HepG2 (cell line): ENCODE results near the gene USF2. TPM values are rescaled to one million over a fixed set of nuclear protein-coding genes. Genes with fewer than 3 reads are reported as not detected.

Experiments used
- AKNA ChIP-seq: sonication (generic); formaldehyde crosslinking; IDR thresholded peaks from 2 replicates; pipeline ENCODE4 v1.4.0; 2020; ENCODE audit warnings: missing genetic modification reagents, borderline replicate concordance
- CERS6 ChIP-seq: sonication (generic); formaldehyde crosslinking; IDR thresholded peaks from 2 replicates; pipeline ENCODE4 v1.5.0; 2020; ENCODE audit warnings: missing genetic modification reagents
- GATAD1 ChIP-seq: IDR thresholded peaks from 2 replicates; pipeline ENCODE4 v1.6.1; 2016; ENCODE audit warnings: missing genetic modification reagents, missing compliant biosample characterization
- HMGXB4 ChIP-seq, 2 experiments: sonication (generic) in 1 of 2; formaldehyde crosslinking in 1 of 2; IDR thresholded peaks; 2 replicates each; pipeline versions ENCODE4 v1.4.0 to v1.6.1; 2018 to 2020; ENCODE audit warnings: missing genetic modification reagents in 2 of 2, borderline replicate concordance in 1 of 2, low read depth in 1 of 2, mild to moderate bottlenecking in 1 of 2, missing biosample characterization in 1 of 2
- PPARG ChIP-seq: conservative IDR thresholded peaks from 2 replicates; pipeline ENCODE4 v1.6.1; 2016; ENCODE audit warnings: missing biosample characterization, missing genetic modification reagents
- RERE ChIP-seq: IDR thresholded peaks from 2 replicates; pipeline ENCODE4 v1.6.1; 2016; ENCODE audit warnings: low read depth, missing genetic modification reagents, missing compliant biosample characterization
- SAP130 ChIP-seq: IDR thresholded peaks from 2 replicates; pipeline ENCODE4 v1.6.1; 2016; ENCODE audit warnings: low read depth
- TBX2 ChIP-seq: sonication (generic); formaldehyde crosslinking; IDR thresholded peaks from 2 replicates; pipeline ENCODE4 v1.5.0; 2020; ENCODE audit warnings: missing genetic modification reagents, mild to moderate bottlenecking, borderline replicate concordance
- ZNF260 ChIP-seq: sonication (generic); formaldehyde crosslinking; IDR thresholded peaks from 2 replicates; pipeline ENCODE4 v1.4.0; 2020; ENCODE audit warnings: missing genetic modification reagents, low read depth, mild to moderate bottlenecking, borderline replicate concordance
- ZNF556 ChIP-seq: sonication (generic); formaldehyde crosslinking; IDR thresholded peaks from 2 replicates; pipeline ENCODE4 v1.4.0; 2020; ENCODE audit warnings: mild to moderate bottlenecking, missing genetic modification reagents, borderline replicate concordance
- ZNF678 ChIP-seq: sonication (generic); formaldehyde crosslinking; IDR thresholded peaks from 2 replicates; pipeline ENCODE4 v1.4.0; 2020; ENCODE audit warnings: mild to moderate bottlenecking, missing genetic modification reagents
- ZNF761 ChIP-seq: sonication (generic); formaldehyde crosslinking; conservative IDR thresholded peaks from 2 replicates; pipeline ENCODE4 v1.4.0; 2020; ENCODE audit warnings: mild to moderate bottlenecking, missing genetic modification reagents
- ZNF782 ChIP-seq: sonication (generic); formaldehyde crosslinking; IDR thresholded peaks from 2 replicates; pipeline ENCODE4 v1.4.0; 2020; ENCODE audit warnings: missing genetic modification reagents, mild to moderate bottlenecking, borderline replicate concordance
- ZSCAN31 ChIP-seq: sonication (generic); formaldehyde crosslinking; IDR thresholded peaks from 2 replicates; pipeline ENCODE4 v1.5.0; 2020; ENCODE audit warnings: low read depth, mild to moderate bottlenecking, missing genetic modification reagents
- polyA plus RNA-seq, 8 experiments: library from polyadenylated mRNA; depleted of rRNA in 3 of 8; stranded (reverse) in 7 of 8; unstranded in 1 of 8; fragments of >200 nt; fragmentation: Illumina TruSeq in 4 of 8; extraction: Trizol in 4 of 8; gene quantifications; 2 replicates each; pipeline versions ENCODE4 v1.2.1 to v1.2.3, GENCODE V29; 2011 to 2016; ENCODE audit warnings: low read depth in 4 of 8, missing spikeins in 1 of 8, mixed read lengths in 1 of 8; ENCODE audit not compliant: insufficient read depth in 1 of 8
- total RNA-seq, 5 experiments: library from RNA; depleted of rRNA; stranded (reverse); fragments of >200 nt; fragmentation: Illumina TruSeq; extraction: Trizol; gene quantifications; 2 replicates each; pipeline ENCODE4 v1.2.3, GENCODE V29; 2016; ENCODE audit warnings: low read depth in 1 of 5

Gene USF2
- total and polyA plus RNA-seq, 2 of the 13 experiments (the other 11 are each of a cell fraction or from before 2014, with no cell fraction given): 54.9 to 106 TPM

- TF ChIP-seq RERE (CRISPR knock-in tag) (no peak), HMGXB4 (CRISPR knock-in tag; IDR thresholded peaks at IDR 0.05; ENCODE audit: borderline replicate concordance in 1 of 2, low read depth in 1 of 2) (0 out of 4 replicates have a peak, but pooled peaks have one; percentile 14 to 32), GATAD1 (CRISPR knock-in tag) (peak; percentile 50), AKNA (no peak), ZSCAN31 (CRISPR knock-in tag) (no peak), CERS6 (CRISPR knock-in tag) (no peak), SAP130 (CRISPR knock-in tag) (peak; percentile 81), ZNF556 (CRISPR knock-in tag) (peak; percentile 69; the same call in 1 of the 2 replicates), PPARG (CRISPR knock-in tag) (peak; percentile 62; the same call in 1 of the 2 replicates), ZNF782 (no peak), ZNF678 (CRISPR knock-in tag) (no peak), ZNF761 (no peak), ZNF260 (no peak), TBX2 (CRISPR knock-in tag) (peak; percentile 59)
Observed at GRCh38 chr19:35253316-35254286, 15.2 kb upstream of the USF2 start (continued).
